Osteoblast (primary cell): Measurements from ENCODE around the gene CACTIN. TPM values are rescaled to one million over a fixed set of nuclear protein-coding genes. Genes with fewer than 3 reads are reported as not detected.
"Not testable (repeated sequence)": the region's sequence is repeated elsewhere in the genome, so short reads cannot be mapped to it uniquely, and the experiment has no call there.

Experiments used
- DNase-seq: peaks from one replicate; pipeline ENCODE4 v3.0.0; 2011; ENCODE audit warnings: low spot score, mixed read lengths; ENCODE audit not compliant: insufficient read length; ENCODE audit errors: missing footprints
- H2AFZ ChIP-seq: 2 replicates; pipeline ENCODE4 v1.6.0; 2011; ENCODE audit warnings: mild to moderate bottlenecking, low read length
- H3K27ac ChIP-seq: 2 replicates; pipeline ENCODE4 v1.5.1; 2011; ENCODE audit warnings: mild to moderate bottlenecking, low read depth, low read length, moderate library complexity
- H3K27me3 ChIP-seq: 2 replicates; pipeline ENCODE4 v1.6.0; 2012; ENCODE audit warnings: mild to moderate bottlenecking, control low read depth, inconsistent platforms, low read length, moderate library complexity; ENCODE audit not compliant: insufficient read depth
- H3K36me3 ChIP-seq: 2 replicates; pipeline ENCODE4 v1.5.1; 2011; ENCODE audit warnings: mild to moderate bottlenecking, low read length, control low read depth, moderate library complexity; ENCODE audit not compliant: insufficient read depth
- H3K4me1 ChIP-seq: 2 replicates; pipeline ENCODE4 v1.5.1; 2011; ENCODE audit warnings: mild to moderate bottlenecking, low read length, control low read depth, moderate library complexity; ENCODE audit not compliant: insufficient read depth
- H3K4me2 ChIP-seq: 2 replicates; pipeline ENCODE4 v1.6.0; 2011; ENCODE audit warnings: mild to moderate bottlenecking, low read length; ENCODE audit not compliant: insufficient read depth
- H3K4me3 ChIP-seq: fragments of 200-600 bp; sonication (generic); 3 replicates; pipeline ENCODE4 v1.5.1; 2012; ENCODE audit warnings: mild to moderate bottlenecking, low read length, inconsistent platforms; ENCODE audit not compliant: insufficient read depth
- H3K79me2 ChIP-seq: 2 replicates; pipeline ENCODE4 v1.6.0; 2012; ENCODE audit warnings: mild to moderate bottlenecking, low read length, control low read depth, inconsistent platforms; ENCODE audit not compliant: insufficient read depth
- H3K9me3 ChIP-seq: 2 replicates; pipeline ENCODE4 v1.5.1; 2011; ENCODE audit warnings: low read depth, low read length, control low read depth
- H4K20me1 ChIP-seq: 2 replicates; pipeline ENCODE4 v1.6.0; 2012; ENCODE audit warnings: mild to moderate bottlenecking, low read length, control low read depth; ENCODE audit not compliant: insufficient read depth
- CTCF ChIP-seq: IDR thresholded peaks from 2 replicates; pipeline ENCODE4 v1.5.1; 2011; ENCODE audit warnings: mild to moderate bottlenecking, low read depth, low read length, moderate library complexity; ENCODE audit errors: extremely low read depth
- total RNA-seq: library from RNA; depleted of rRNA; stranded (reverse); fragments of >200 nt; gene quantifications from 2 replicates; pipeline ENCODE4 v1.2.3, GENCODE V29; 2012

CACTIN gene
- total RNA-seq, 1 donor, result 19.9 TPM

- Histone ChIP-seq H3K27me3 (no peaks in the 10 kb centered on the region), H3K79me2 (peaks cover 2% of the 10 kb centered on the region), H3K4me2 (no peak overlapping the region), H2AFZ (no peak overlapping the region), H3K9me3 (no peaks in the 10 kb centered on the region), H3K4me3 (no peak overlapping the region), H3K4me1 (no peaks in the 10 kb centered on the region), H3K27ac (no peak overlapping the region), H3K36me3 (no peaks in the 10 kb centered on the region), H4K20me1 (no peaks in the 10 kb centered on the region)
- TF ChIP-seq CTCF, result no peak
- no peak for DNase-seq
Observed at GRCh38 chr19:3631053-3631861, 4.7 kb upstream of the CACTIN start.

- not testable (repeated sequence) for H2AFZ ChIP-seq, DNase-seq, H3K36me3 ChIP-seq, H3K4me2 ChIP-seq, H3K9me3 ChIP-seq, H3K27ac ChIP-seq, H3K4me3 ChIP-seq, H3K27me3 ChIP-seq
- Histone ChIP-seq H3K4me1 (peaks cover 12% of the 10 kb centered on the region), H4K20me1 (peaks cover 14% of the 10 kb centered on the region), H3K79me2 (peaks cover 27% of the 10 kb centered on the region)
Observed at GRCh38 chr19:3628766-3629165, 2.2 kb upstream of the CACTIN start.

GRCh38 chr19:3627351-3627723 lies 747 bp upstream of the CACTIN start:
- Histone ChIP-seq H3K79me2 (peaks cover 31% of the 10 kb centered on the region), H3K9me3 (no peaks in the 10 kb centered on the region), H4K20me1 (peaks cover 14% of the 10 kb centered on the region), H2AFZ (no peak overlapping the region), H3K27me3 (no peaks in the 10 kb centered on the region), H3K4me3 (peak overlapping the region; percentile 94), H3K4me2 (peak overlapping the region; percentile 100), H3K27ac (no peak overlapping the region), H3K4me1 (peaks cover 12% of the 10 kb centered on the region), H3K36me3 (peaks cover 4% of the 10 kb centered on the region)
- TF ChIP-seq CTCF, result no peak
- no peak for DNase-seq

- Histone ChIP-seq H4K20me1 (peaks cover 14% of the 10 kb centered on the region), H3K36me3 (peaks cover 5% of the 10 kb centered on the region), H3K4me2 (peak overlapping the region; percentile 100), H3K4me1 (peaks cover 12% of the 10 kb centered on the region), H3K4me3 (peak overlapping the region; percentile 94), H3K27ac (peak overlapping the region; percentile 91), H3K79me2 (peaks cover 31% of the 10 kb centered on the region), H2AFZ (peak overlapping the region; percentile 81), H3K27me3 (no peaks in the 10 kb centered on the region), H3K9me3 (no peaks in the 10 kb centered on the region)
- no peak for TF ChIP-seq CTCF
- peak; percentile 93 for DNase-seq
Observed at GRCh38 chr19:3625996-3626472, 556 bp downstream of the CACTIN start.
